AG04449 (cell line): ENCODE data around the gene LARP1B.
"Not testable (repeated sequence)": the region's sequence is repeated elsewhere in the genome, so short reads cannot be mapped to it uniquely, and the experiment has no call there.

ENCODE experiments used
- CTCF ChIA-PET: fragments of 350-600 bp; formaldehyde crosslinking; extraction: SDS; loops from one replicate; lab custom pipeline; 2021; ENCODE audit warnings: antibody characterized with exemption; lab: Yijun Ruan, JAX
- POLR2A ChIA-PET: fragments of 400-600, 350-600 bp; formaldehyde crosslinking; extraction: SDS; loops from one replicate; lab custom pipeline; 2020; ENCODE audit warnings: antibody characterized with exemption, inconsistent platforms; lab: Yijun Ruan, JAX
- DNase-seq: peaks from one replicate; pipeline ENCODE4 v3.0.0-alpha.2; 2010; ENCODE audit warnings: low read depth, low spot score
- H3K4me3 ChIP-seq: 2 replicates; pipeline ENCODE4 v1.5.1; 2011; ENCODE audit warnings: low read depth, mild to moderate bottlenecking, control low read depth, low read length
- CTCF ChIP-seq: IDR thresholded peaks from one replicate; pipeline ENCODE4 v1.5.1; 2011; ENCODE audit warnings: mild to moderate bottlenecking, moderate library complexity, low read length, control low read depth, inconsistent platforms; ENCODE audit not compliant: insufficient read depth; ENCODE audit errors: missing control alignments

The LARP1B gene

GRCh38 chr4:128145727-128146126, 84.6 kb downstream of the LARP1B start:
- no peak for DNase-seq
- H3K4me3 ChIP-seq, result no peak overlapping the region
- ChIA-PET CTCF (no interaction called here), POLR2A (no interaction called here)
- no peak for TF ChIP-seq CTCF

GRCh38 chr4:128153800-128154199, 92.7 kb downstream of the LARP1B start:
- CTCF ChIA-PET, result no interaction called here

GRCh38 chr4:128155231-128155855, 94.2 kb downstream of the LARP1B start:
- POLR2A ChIA-PET, result no interaction called here
- CTCF ChIA-PET, result no interaction called here
- DNase-seq, result no peak
- H3K4me3 ChIP-seq, result no peak overlapping the region
- TF ChIP-seq CTCF, result no peak

More at GRCh38 chr4:128153800-128154199, 92.7 kb downstream of the LARP1B start:
- POLR2A ChIA-PET, result no interaction called here
- TF ChIP-seq CTCF, result no peak
- H3K4me3 ChIP-seq, result no peak overlapping the region
- DNase-seq, result no peak

- no peak for TF ChIP-seq CTCF
- CTCF ChIA-PET, result no interaction called here
- no peak overlapping the region for H3K4me3 ChIP-seq
- POLR2A ChIA-PET, result no interaction called here
- no peak for DNase-seq
These were observed 94.9 kb downstream of the LARP1B start for GRCh38 chr4:128155874-128156456.

- POLR2A ChIA-PET, H3K4me3 ChIP-seq, DNase-seq: not testable (repeated sequence)
- CTCF ChIA-PET, result interaction anchor here (0.8 kb wide), 1 partner anchor 16 kb away, joined by 3 read pairs; no protein-coding TSS in a partner anchor
These were observed 95.4 kb downstream of the LARP1B start for GRCh38 chr4:128156472-128156871.

GRCh38 chr4:128158894-128159293, 97.8 kb downstream of the LARP1B start:
- H3K4me3 ChIP-seq, result no peak overlapping the region
- POLR2A ChIA-PET, result no interaction called here
- CTCF ChIA-PET, result no interaction called here
- DNase-seq, result no peak
- no peak for TF ChIP-seq CTCF

- CTCF ChIA-PET, result no interaction called here
These were observed 98.9 kb downstream of the LARP1B start for GRCh38 chr4:128159967-128160366.

More at GRCh38 chr4:128159967-128160366, 98.9 kb downstream of the LARP1B start:
- POLR2A ChIA-PET, result no interaction called here
- TF ChIP-seq CTCF, result no peak
- no peak for DNase-seq
- H3K4me3 ChIP-seq, result no peak overlapping the region
